Adrenal gland (tissue), 12 donors: ENCODE data around the gene ME1. TPM values are rescaled to one million over a fixed set of nuclear protein-coding genes. Genes with fewer than 3 reads are reported as not detected.

Source experiments
- DNase-seq, 7 donors: peaks; one replicate each; pipeline ENCODE4 v3.0.0-alpha.2; 2019 to 2020
- H3K27ac ChIP-seq, 5 donors: fragments of 200-600 bp; sonication (generic) in 4 of 5; 1 replicate in 3 of 5; 2 replicates in 2 of 5; pipeline versions ENCODE4 v1.5.1 to v1.8.0; 2016 to 2020; ENCODE audit warnings: mild to moderate bottlenecking in 1 of 5
- H3K27me3 ChIP-seq: fragments of 200-600 bp; 2 replicates; pipeline ENCODE4 v1.8.0; 2021
- H3K36me3 ChIP-seq, 2 donors: fragments of 200-600 bp; replicated peaks in 1 of 2; 1 replicate in 1 of 2; 2 replicates in 1 of 2; pipeline versions ENCODE4 v1.5.1 to v1.8.0; 2018 to 2022
- H3K4me1 ChIP-seq, 2 donors: fragments of 200-600 bp; replicated peaks in 1 of 2; 1 replicate in 1 of 2; 2 replicates in 1 of 2; pipeline versions ENCODE4 v1.5.1 to v1.8.0; 2018 to 2021
- H3K4me3 ChIP-seq, 4 donors: fragments of 200-600 bp; sonication (generic) in 3 of 4; one replicate each; pipeline ENCODE4 v1.5.1; 2016 to 2018
- H3K9me3 ChIP-seq, 3 donors: fragments of 200-600 bp; sonication (generic) in 1 of 3; replicated peaks in 1 of 3; 1 replicate in 2 of 3; 2 replicates in 1 of 3; pipeline versions ENCODE4 v1.5.1 to v1.8.0; 2016 to 2021
- POLR2A ChIP-seq, 2 donors: fragments of 450-650 bp; IDR thresholded peaks; one replicate each; pipeline ENCODE4 v1.6.1; 2017; ENCODE audit warnings: antibody characterized with exemption in 2 of 2, mild to moderate bottlenecking in 2 of 2, moderate library complexity in 1 of 2
- WGBS, 4 donors: extraction: QIAGEN DNeasy Blood & Tissue Kit in 2 of 4; methylation state at CpG; one replicate each; pipeline versions ENCODE4 v1.1.5 to v1.1.7; 2013 to 2017; 5-methylcytosine and 5-hydroxymethylcytosine counted together
- intact Hi-C, 2 donors: fragments of 100-400 bp; cut with DNase I; formaldehyde crosslinking; loops; one replicate each; pipeline versions ENCODE4 v1.14.1 to v1.15.0; 2022 to 2023
- polyA plus RNA-seq, 3 donors: library from polyadenylated mRNA; stranded (reverse); fragments of 200-250 nt in 2 of 3; fragments of 350-450 nt in 1 of 3; fragmentation: Illumina TruSeq in 1 of 3; extraction: RNeasy Lipid Tissue Mini Kit (QIAGEN cat#74804) in 1 of 3; gene quantifications; one replicate each; pipeline ENCODE4 v1.2.3, GENCODE V29; 2013 to 2014
- total RNA-seq, 9 donors: library from RNA; depleted of rRNA in 4 of 9; stranded (reverse); fragments of >200 nt in 4 of 9; fragments of 120-200 nt in 1 of 9; fragmentation: NEBNext Ultra II Directional in 1 of 9; extraction: Animal tissue kit (Norgen Biotek cat#: 25700) in 1 of 9; gene quantifications; one replicate each; pipeline versions ENCODE4 v1.1.0 to v1.2.4, GENCODE V29; 2013 to 2023
- TF ChIP-seq, protein P1 (sequence below), 6 experiments: fragments of 450-650 bp in 4 of 6; fragments of 200-600 bp in 2 of 6; sonication (generic) in 1 of 6; IDR thresholded peaks; 1 replicate in 5 of 6; 2 replicates in 1 of 6; pipeline versions ENCODE4 v1.5.1 to v1.8.0; 2016 to 2021; ENCODE audit warnings: antibody characterized with exemption in 6 of 6, mild to moderate bottlenecking in 2 of 6, moderate library complexity in 1 of 6
- donor health status: healthy with polysubstance abuse.
- donor health status: Bipolar disorder and iron deficiency.
- donor health status: DM: yes; HTN: yes; CAD: no.
- donor health status: DM: no; HTN: no; CAD: no.
- donor health status: DM: no; HTN: no; CAD: no.
- donor health status: DM: yes; HTN: yes; CAD: no.

The ME1 gene
- total and polyA plus RNA-seq, 12 donors = 19.9 to 145 (median 64.1) TPM

DNA sequence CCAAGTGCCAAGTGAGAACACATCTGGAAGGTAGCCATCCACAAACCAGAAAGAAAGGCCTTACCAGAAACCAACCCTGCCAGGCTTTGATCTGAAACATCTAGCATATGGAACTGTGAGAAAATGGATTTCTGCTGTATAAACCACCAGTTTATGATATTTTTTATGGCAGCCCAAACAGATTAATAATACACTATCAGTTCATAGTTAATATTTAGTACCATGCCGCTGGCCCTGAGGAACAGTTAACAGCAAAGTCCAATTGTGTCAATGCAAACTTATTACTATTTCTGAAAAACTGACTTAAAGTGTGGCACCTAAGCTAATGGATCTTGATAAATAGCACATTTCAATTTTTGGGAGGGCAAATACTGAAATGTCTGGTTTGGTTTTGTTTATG, 46.1 kb upstream of the ME1 start:
- H3K27ac ChIP-seq = no peak overlapping the region
- H3K36me3 ChIP-seq = no peaks in the 10 kb centered on the region
- H3K4me3 ChIP-seq = no peak overlapping the region
- no peaks in the 10 kb centered on the region for H3K9me3 ChIP-seq
- no peak for TF ChIP-seq POLR2A (IDR thresholded peaks at IDR 0.05)
- TF ChIP-seq, protein P1, sequence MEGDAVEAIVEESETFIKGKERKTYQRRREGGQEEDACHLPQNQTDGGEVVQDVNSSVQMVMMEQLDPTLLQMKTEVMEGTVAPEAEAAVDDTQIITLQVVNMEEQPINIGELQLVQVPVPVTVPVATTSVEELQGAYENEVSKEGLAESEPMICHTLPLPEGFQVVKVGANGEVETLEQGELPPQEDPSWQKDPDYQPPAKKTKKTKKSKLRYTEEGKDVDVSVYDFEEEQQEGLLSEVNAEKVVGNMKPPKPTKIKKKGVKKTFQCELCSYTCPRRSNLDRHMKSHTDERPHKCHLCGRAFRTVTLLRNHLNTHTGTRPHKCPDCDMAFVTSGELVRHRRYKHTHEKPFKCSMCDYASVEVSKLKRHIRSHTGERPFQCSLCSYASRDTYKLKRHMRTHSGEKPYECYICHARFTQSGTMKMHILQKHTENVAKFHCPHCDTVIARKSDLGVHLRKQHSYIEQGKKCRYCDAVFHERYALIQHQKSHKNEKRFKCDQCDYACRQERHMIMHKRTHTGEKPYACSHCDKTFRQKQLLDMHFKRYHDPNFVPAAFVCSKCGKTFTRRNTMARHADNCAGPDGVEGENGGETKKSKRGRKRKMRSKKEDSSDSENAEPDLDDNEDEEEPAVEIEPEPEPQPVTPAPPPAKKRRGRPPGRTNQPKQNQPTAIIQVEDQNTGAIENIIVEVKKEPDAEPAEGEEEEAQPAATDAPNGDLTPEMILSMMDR (IDR thresholded peaks at IDR 0.05) = no peak
- WGBS, 4 donors = 87 to 100% (median 98%) methylated on average over 1 of the region's 1 CpG
- H3K27me3 ChIP-seq = no peaks in the 10 kb centered on the region
- intact Hi-C loops = no loop called here
- DNase-seq = no peak
- no peaks in the 10 kb centered on the region for H3K4me1 ChIP-seq

DNA sequence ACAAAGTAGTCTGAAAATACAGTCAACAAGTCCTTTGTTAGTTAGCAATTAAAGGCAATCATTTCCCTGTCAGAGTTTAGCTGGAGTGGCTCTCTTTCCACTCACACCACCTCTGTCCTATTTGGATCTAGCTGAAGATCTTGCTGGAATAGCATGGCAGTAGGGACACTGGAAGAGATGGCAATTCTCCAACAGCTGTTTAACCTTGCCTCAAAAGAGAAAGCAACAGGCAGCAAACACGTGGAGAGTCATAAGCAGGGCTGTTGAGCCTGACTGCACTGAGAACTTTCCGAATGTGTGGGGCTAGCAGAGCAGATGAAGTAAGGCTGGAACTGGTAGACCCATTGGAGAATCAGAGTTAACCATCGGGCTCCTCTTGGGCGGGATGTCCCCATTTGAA, 43.5 kb upstream of the ME1 start:
- no peak for TF ChIP-seq POLR2A (IDR thresholded peaks at IDR 0.05)
- TF ChIP-seq, protein P1 (IDR thresholded peaks at IDR 0.05) = no peak
- 30 to 53% (median 33%) methylated on average over 4 of the region's 4 CpGs for WGBS, 4 donors
- no peak overlapping the region for H3K4me3 ChIP-seq
- no peaks in the 10 kb centered on the region for H3K4me1 ChIP-seq
- H3K36me3 ChIP-seq = no peaks in the 10 kb centered on the region
- peak; percentile 37 to 67 (median 53) for DNase-seq
- intact Hi-C loops = no loop called here
- no peaks in the 10 kb centered on the region for H3K27me3 ChIP-seq
- H3K27ac ChIP-seq = no peak overlapping the region
- no peaks in the 10 kb centered on the region for H3K9me3 ChIP-seq

DNA sequence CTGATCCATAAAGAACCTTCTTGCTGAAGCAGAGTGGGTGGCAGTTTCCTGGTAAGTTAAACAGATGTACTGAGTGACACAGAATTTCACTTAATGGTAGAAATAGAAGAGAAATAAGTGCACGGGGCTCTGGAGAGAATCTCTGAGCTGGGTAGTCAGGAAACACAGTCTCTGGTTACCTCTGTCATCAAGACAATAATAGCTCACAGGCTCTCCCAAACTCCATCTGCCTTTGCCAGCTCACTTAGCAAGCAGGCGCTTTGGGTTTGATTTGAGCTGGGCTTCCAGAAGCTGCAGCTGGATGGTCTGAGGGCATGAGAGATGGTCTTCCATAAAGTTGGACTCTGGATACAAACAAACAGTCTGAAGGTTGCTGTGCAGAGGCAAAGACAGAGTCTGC, 41.9 kb upstream of the ME1 start:
- WGBS, 4 donors = 78 to 90% (median 82%) methylated on average over 2 of the region's 2 CpGs
- TF ChIP-seq, protein P1 (IDR thresholded peaks at IDR 0.05) = no peak
- no peak for TF ChIP-seq POLR2A (IDR thresholded peaks at IDR 0.05)
- intact Hi-C loops = no loop called here

DNA sequence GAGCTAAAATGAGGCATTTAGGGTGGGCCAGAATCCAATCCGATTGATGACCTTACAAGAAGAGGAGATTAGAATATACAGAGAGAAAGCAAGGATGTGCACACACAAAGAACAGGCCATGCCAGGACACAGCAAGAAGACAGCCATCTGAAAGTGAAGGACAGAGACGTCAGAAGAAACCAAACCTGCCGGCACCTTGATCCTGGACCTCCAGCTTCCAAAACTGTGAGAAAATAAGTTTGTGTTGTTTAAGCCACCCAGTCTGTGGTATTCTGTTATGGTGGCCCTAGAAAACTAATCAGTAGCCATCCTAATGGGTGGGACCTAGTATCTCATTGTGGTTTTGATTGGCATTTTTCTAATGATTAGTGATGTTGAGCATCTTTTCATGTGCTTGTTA, 39.7 kb upstream of the ME1 start:
- H3K4me1 ChIP-seq = peaks cover 0 to 3% of the 10 kb centered on the region in 2 donors
- TF ChIP-seq, protein P1 (IDR thresholded peaks at IDR 0.05) = no peak
- no peak for TF ChIP-seq POLR2A (IDR thresholded peaks at IDR 0.05)
- H3K4me3 ChIP-seq = no peak overlapping the region
- DNase-seq = no peak
- 91 to 95% (median 94%) methylated on average over 3 of the region's 3 CpGs for WGBS, 4 donors
- intact Hi-C loops = no loop called here
- H3K9me3 ChIP-seq = no peaks in the 10 kb centered on the region
- H3K27ac ChIP-seq = no peak overlapping the region
- no peaks in the 10 kb centered on the region for H3K36me3 ChIP-seq
- no peaks in the 10 kb centered on the region for H3K27me3 ChIP-seq

More for the DNA sequence above, 41.9 kb upstream of the ME1 start:
- Histone ChIP-seq H3K27ac (no peak overlapping the region), H3K36me3 (no peaks in the 10 kb centered on the region), H3K27me3 (no peaks in the 10 kb centered on the region), H3K9me3 (no peaks in the 10 kb centered on the region), H3K4me1 (no peaks in the 10 kb centered on the region), H3K4me3 (no peak overlapping the region)
- no peak for DNase-seq
